Right lobe of liver (tissue), 4 donors: ENCODE data around the gene STRIT1.

Experiments
- CTCF ChIP-seq, 4 donors: fragments of 200-600 bp in 3 of 4; fragments of 450-650 bp in 1 of 4; IDR thresholded peaks; one replicate each; pipeline versions ENCODE4 v1.5.1 to v1.8.0; 2016 to 2022; ENCODE audit warnings: antibody characterized with exemption in 4 of 4, mild to moderate bottlenecking in 2 of 4
- POLR2A ChIP-seq: fragments of 450-650 bp; IDR thresholded peaks from one replicate; pipeline ENCODE4 v1.6.1; 2017; ENCODE audit warnings: antibody characterized with exemption, mild to moderate bottlenecking
- donor health status: DM: no; HTN: no; CAD: no.
- donor health status: DM: no; HTN: no; CAD: no.
- donor health status: DM: no; HTN: yes; CAD: no.

GRCh38 chr3:155329513-155330048 lies 36.1 kb upstream of the STRIT1 start:
- TF ChIP-seq CTCF (IDR thresholded peaks at IDR 0.05) = no peak
- TF ChIP-seq POLR2A = no peak
